H1 (cell line): ENCODE data around the gene ITPK1. TPM values are rescaled to one million over a fixed set of nuclear protein-coding genes. Genes with fewer than 3 reads are reported as not detected.

Source experiments
- CTCF ChIA-PET: fragments of 300-600 bp; sonication (Branson Sonifier 250); formaldehyde crosslinking; loops from one replicate; lab custom pipeline; 2021; ENCODE audit not compliant: partially characterized antibody; lab: Charles Lee
- POLR2A ChIA-PET: fragments of 300-600 bp; sonication (Branson Sonifier 250); formaldehyde crosslinking; loops from one replicate; lab custom pipeline; 2021; ENCODE audit warnings: inconsistent platforms; ENCODE audit not compliant: partially characterized antibody; lab: Charles Lee
- DNase-seq, 2 experiments: peaks; one replicate each; pipeline versions ENCODE4 v3.0.0 to v3.0.0-alpha.2; 2010 to 2022; ENCODE audit warnings: low spot score in 2 of 2, low read depth in 1 of 2, mixed read lengths in 1 of 2
- FAIRE-seq: peaks from 2 replicates; lab custom pipeline; 2011; peaks lifted over from hg19 to GRCh38; lab: Jason Lieb, UNC
- H2AFZ ChIP-seq: 2 replicates; pipeline ENCODE4 v1.8.1; 2012; ENCODE audit warnings: low read length, inconsistent platforms
- H2AK5ac ChIP-seq: 2 replicates; pipeline ENCODE4 v1.6.1; 2013; ENCODE audit warnings: low read depth, low read length
- H2BK120ac ChIP-seq: replicated peaks from 2 replicates; pipeline ENCODE3; 2013; ENCODE audit warnings: low read depth, low read length, inconsistent platforms
- H2BK12ac ChIP-seq: 2 replicates; pipeline ENCODE4 v1.6.1; 2013; ENCODE audit warnings: low read depth, low read length
- H2BK15ac ChIP-seq: 2 replicates; pipeline ENCODE4 v1.6.1; 2013; ENCODE audit warnings: low read length
- H2BK20ac ChIP-seq: 2 replicates; pipeline ENCODE4 v1.6.1; 2013; ENCODE audit warnings: low read length
- H2BK5ac ChIP-seq: 2 replicates; pipeline ENCODE4 v1.6.1; 2013; ENCODE audit warnings: low read depth, low read length
- H3K14ac ChIP-seq: 2 replicates; pipeline ENCODE4 v1.6.1; 2013; ENCODE audit warnings: inconsistent platforms; ENCODE audit not compliant: insufficient read length
- H3K18ac ChIP-seq: 2 replicates; pipeline ENCODE4 v1.6.1; 2013; ENCODE audit warnings: low read length; ENCODE audit errors: extremely low read depth
- H3K23ac ChIP-seq: 2 replicates; pipeline ENCODE4 v1.6.1; 2013; ENCODE audit warnings: inconsistent platforms; ENCODE audit not compliant: insufficient read length
- H3K23me2 ChIP-seq: 2 replicates; pipeline ENCODE4 v1.6.1; 2013; ENCODE audit warnings: low read depth, low read length
- H3K27ac ChIP-seq: 2 replicates; pipeline ENCODE4 v1.6.1; 2011; ENCODE audit warnings: low read depth, low read length, inconsistent platforms
- H3K27me3 ChIP-seq, 4 experiments: replicated peaks in 1 of 4; 1 replicate in 1 of 4; 2 replicates in 3 of 4; pipeline versions ENCODE4 v1.6.1 to v1.8.1; 2011 to 2013; ENCODE audit warnings: low read length in 3 of 4, mild to moderate bottlenecking in 3 of 4, inconsistent platforms in 2 of 4, mixed read lengths in 2 of 4, moderate library complexity in 1 of 4; ENCODE audit not compliant: control insufficient read depth in 3 of 4, insufficient read depth in 3 of 4; ENCODE audit errors: extremely low read depth in 1 of 4
- H3K36me3 ChIP-seq, 4 experiments: 2 replicates each; pipeline versions ENCODE4 v1.6.1 to v1.8.1; 2011 to 2013; ENCODE audit warnings: mild to moderate bottlenecking in 4 of 4, low read length in 3 of 4, moderate library complexity in 2 of 4, control low read depth in 1 of 4, inconsistent platforms in 1 of 4; ENCODE audit not compliant: insufficient read depth in 4 of 4, control insufficient read depth in 2 of 4
- H3K4ac ChIP-seq: replicated peaks from 2 replicates; pipeline ENCODE3; 2013; ENCODE audit warnings: low read length, low read depth, mixed read lengths, inconsistent platforms; ENCODE audit not compliant: insufficient read length
- H3K4me1 ChIP-seq, 4 experiments: replicated peaks in 1 of 4; 1 replicate in 1 of 4; 2 replicates in 3 of 4; pipeline versions ENCODE4 v1.6.1 to v1.8.1; 2011 to 2013; ENCODE audit warnings: low read length in 3 of 4, inconsistent platforms in 2 of 4, mixed read lengths in 1 of 4; ENCODE audit not compliant: insufficient read depth in 4 of 4, control insufficient read depth in 3 of 4
- H3K4me2 ChIP-seq, 2 experiments: 2 replicates each; pipeline versions ENCODE4 v1.6.1 to v1.8.1; 2011 to 2013; ENCODE audit warnings: low read depth in 2 of 2, low read length in 2 of 2, control low read depth in 1 of 2, inconsistent platforms in 1 of 2, mild to moderate bottlenecking in 1 of 2; ENCODE audit not compliant: insufficient read depth in 1 of 2
- H3K4me3 ChIP-seq, 4 experiments: fragments of 200-600, 300-600 bp in 1 of 4; sonication (generic), shearing (Covaris generic), sonication (Bioruptor Twin) in 1 of 4; 2 replicates each; pipeline versions ENCODE4 v1.5.1 to v1.8.1; 2011 to 2016; ENCODE audit warnings: low read length in 4 of 4, low read depth in 3 of 4, control low read depth in 2 of 4, inconsistent platforms in 2 of 4, mild to moderate bottlenecking in 2 of 4, mixed read lengths in 1 of 4, moderate library complexity in 1 of 4; ENCODE audit not compliant: insufficient read depth in 2 of 4; ENCODE audit errors: extremely low read depth in 1 of 4
- H3K56ac ChIP-seq: replicated peaks from 2 replicates; pipeline ENCODE3; 2013; ENCODE audit warnings: low read depth, mild to moderate bottlenecking, mixed read lengths, low read length, inconsistent platforms; ENCODE audit not compliant: insufficient read length
- H3K79me1 ChIP-seq: 2 replicates; pipeline ENCODE4 v1.6.1; 2013; ENCODE audit warnings: low read depth, low read length, control low read depth
- H3K79me2 ChIP-seq, 2 experiments: 2 replicates each; pipeline versions ENCODE4 v1.6.1 to v1.8.1; 2012 to 2013; ENCODE audit warnings: low read length in 2 of 2, mild to moderate bottlenecking in 2 of 2, inconsistent platforms in 1 of 2; ENCODE audit not compliant: insufficient read depth in 2 of 2, control insufficient read depth in 1 of 2
- H3K9ac ChIP-seq, 4 experiments: replicated peaks in 1 of 4; 1 replicate in 1 of 4; 2 replicates in 3 of 4; pipeline versions ENCODE4 v1.6.1 to v1.8.1; 2011 to 2013; ENCODE audit warnings: low read depth in 3 of 4, low read length in 3 of 4, control low read depth in 2 of 4, mild to moderate bottlenecking in 2 of 4, moderate library complexity in 2 of 4, inconsistent platforms in 1 of 4; ENCODE audit errors: extremely low read depth in 1 of 4
- H3K9me3 ChIP-seq, 2 experiments: 2 replicates each; pipeline versions ENCODE4 v1.6.1 to v1.8.1; 2012 to 2013; ENCODE audit warnings: mild to moderate bottlenecking in 2 of 2, moderate library complexity in 2 of 2, control low read depth in 1 of 2, inconsistent platforms in 1 of 2, low read depth in 1 of 2, low read length in 1 of 2, mixed read lengths in 1 of 2; ENCODE audit not compliant: insufficient read depth in 2 of 2
- H4K20me1 ChIP-seq, 2 experiments: replicated peaks in 1 of 2; 2 replicates each; pipeline versions ENCODE3 to v1.8.1; 2011 to 2013; ENCODE audit warnings: inconsistent platforms in 2 of 2, low read length in 2 of 2, mild to moderate bottlenecking in 1 of 2; ENCODE audit not compliant: insufficient read depth in 2 of 2, control insufficient read depth in 1 of 2
- H4K5ac ChIP-seq: 2 replicates; pipeline ENCODE4 v1.6.1; 2013; ENCODE audit warnings: low read length, low read depth, mixed read lengths, inconsistent platforms; ENCODE audit not compliant: insufficient read length
- H4K8ac ChIP-seq: 2 replicates; pipeline ENCODE4 v1.8.0; 2013; ENCODE audit warnings: mild to moderate bottlenecking, moderate library complexity, low read length, inconsistent platforms; ENCODE audit not compliant: insufficient read depth; ENCODE audit errors: extremely low read depth
- H4K91ac ChIP-seq: replicated peaks from 2 replicates; pipeline ENCODE3; 2013; ENCODE audit warnings: low read length, mixed read lengths, inconsistent platforms; ENCODE audit not compliant: insufficient read length
- BRCA1 ChIP-seq: IDR thresholded peaks from 2 replicates; pipeline ENCODE4 v1.6.1; 2012; ENCODE audit warnings: low read depth, low read length, improper control_type of control experiment
- CEBPB ChIP-seq: IDR thresholded peaks from 2 replicates; pipeline ENCODE4 v1.6.1; 2012; ENCODE audit warnings: low read depth, low read length
- CTBP2 ChIP-seq: IDR thresholded peaks from 2 replicates; pipeline ENCODE4 v1.7.0; 2011; ENCODE audit warnings: borderline replicate concordance, mild to moderate bottlenecking, moderate library complexity, mixed read lengths, low read length; ENCODE audit not compliant: insufficient read depth, insufficient read length
- EGR1 ChIP-seq: IDR thresholded peaks from 2 replicates; pipeline ENCODE4 v1.6.1; 2011; ENCODE audit warnings: low read depth, low read length, borderline replicate concordance
- FOSL1 ChIP-seq: IDR thresholded peaks from 2 replicates; pipeline ENCODE4 v1.6.1; 2011; ENCODE audit warnings: mild to moderate bottlenecking, low read depth, low read length, moderate library complexity; ENCODE audit not compliant: insufficient read depth
- KDM4A ChIP-seq: IDR thresholded peaks from one replicate; pipeline ENCODE4 v1.7.1; 2012; ENCODE audit warnings: low read depth, mild to moderate bottlenecking, moderate library complexity, low read length, inconsistent platforms; ENCODE audit not compliant: severe bottlenecking
- NANOG ChIP-seq: IDR thresholded peaks from 2 replicates; pipeline ENCODE4 v1.6.1; 2011; ENCODE audit warnings: low read length, low read depth, mild to moderate bottlenecking, inconsistent platforms; ENCODE audit not compliant: insufficient read depth, poor library complexity, severe bottlenecking
- TBP ChIP-seq: IDR thresholded peaks from 2 replicates; pipeline ENCODE4 v1.6.1; 2011; ENCODE audit warnings: low read depth, low read length, improper control_type of control experiment
- TEAD4 ChIP-seq: IDR thresholded peaks from 2 replicates; pipeline ENCODE4 v1.6.1; 2012; ENCODE audit warnings: low read depth, low read length, inconsistent platforms, mixed read lengths
- WGBS, 2 experiments: shearing (Covaris generic) in 1 of 2; methylation state at CpG; one replicate each; pipeline versions ENCODE4 v1.1.6 to v1.1.7; 2013 to 2015; ENCODE audit warnings: low lambda C conversion rate in 2 of 2, mixed read lengths in 2 of 2, inconsistent platforms in 1 of 2, low coverage in 1 of 2, missing lambda C conversion rate in 1 of 2; ENCODE audit not compliant: insufficient replicate concordance in 2 of 2, insufficient coverage in 1 of 2, insufficient read length in 1 of 2; ENCODE audit errors: extremely low coverage in 1 of 2, missing lambda C conversion rate in 1 of 2; 5-methylcytosine and 5-hydroxymethylcytosine counted together
- polyA plus RNA-seq, 7 experiments: library from polyadenylated mRNA; depleted of rRNA in 3 of 7; stranded (reverse) in 5 of 7; unstranded in 2 of 7; fragments of >200 nt in 5 of 7; fragments of 200-250 nt in 2 of 7; gene quantifications; 1 replicate in 5 of 7; 2 replicates in 1 of 7; 4 replicates in 1 of 7; pipeline versions ENCODE4 v1.2.1 to v1.2.3, GENCODE V29; 2011 to 2013; ENCODE audit warnings: missing spikeins in 2 of 7, mixed read lengths in 2 of 7
- total RNA-seq: library from RNA; stranded (reverse); fragmentation: NEBNext Ultra II Directional; extraction: Animal tissue kit (Norgen Biotek cat#: 25700); gene quantifications from 2 replicates; pipeline ENCODE4 v1.2.1, GENCODE V29; 2021
- TF ChIP-seq, protein P1 (sequence below), 3 experiments: IDR thresholded peaks; 1 replicate in 2 of 3; 2 replicates in 1 of 3; pipeline versions ENCODE4 v1.5.1 to v1.6.1; 2011; ENCODE audit warnings: low read length in 3 of 3, mild to moderate bottlenecking in 3 of 3, inconsistent platforms in 2 of 3, low read depth in 1 of 3, moderate library complexity in 1 of 3; ENCODE audit not compliant: insufficient read depth in 1 of 3; ENCODE audit errors: control extremely low read depth in 1 of 3

The ITPK1 gene
- total and polyA plus RNA-seq, 2 of the 8 experiments (the other 6 are each of a cell fraction or from before 2014, with no cell fraction given): 108 to 143 TPM

DNA sequence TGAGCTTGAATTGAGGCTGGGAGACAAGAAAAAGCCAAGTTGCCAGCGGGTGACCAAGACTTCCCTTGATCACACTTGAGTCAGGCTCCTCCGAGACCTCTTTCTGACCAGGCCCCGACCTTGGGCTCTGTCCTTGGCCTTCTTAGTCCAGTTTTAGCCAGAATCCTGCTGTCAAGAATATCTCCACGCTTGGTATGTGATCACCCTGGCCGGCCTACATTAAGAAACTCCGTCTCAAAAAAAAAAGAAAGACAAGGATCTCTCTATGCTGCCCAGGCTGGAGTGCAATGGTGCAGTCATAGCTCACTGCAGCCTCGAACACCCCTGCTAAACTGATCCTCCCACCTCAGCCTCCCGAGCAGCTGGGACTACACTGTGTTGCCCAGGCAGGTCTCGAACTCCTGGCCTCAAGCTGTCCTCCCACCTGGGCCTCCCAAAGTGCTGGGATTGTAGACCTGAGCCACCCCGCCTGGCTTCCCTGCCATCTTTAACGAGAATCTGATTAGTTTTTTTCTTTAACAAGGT, 1.0 kb upstream of the ITPK1 start:
- Histone ChIP-seq H4K20me1 (peaks cover 6 to 8% of the 10 kb centered on the region in 2 experiments), H2BK120ac (no peak overlapping the region), H4K8ac (no peak overlapping the region), H3K36me3 (no peaks in the 10 kb centered on the region), H4K91ac (no peak overlapping the region), H3K79me1 (peaks cover 2% of the 10 kb centered on the region; the same call in 1 of the 2 replicates), H3K23ac (no peak overlapping the region), H3K4me3 (peak overlapping the region; percentile 64 to 94 (median 80); a peak in 6 of 8 replicates), H3K4me1 (peaks cover 8 to 11% (median 9%) of the 10 kb centered on the region in 4 experiments), H2BK20ac (no peak overlapping the region), H4K5ac (no peak overlapping the region), H3K9ac (peak overlapping the region in 2 of 4 experiments; percentile 39 to 46; a peak in 2 of 7 replicates), H2AK5ac (no peak overlapping the region), H3K14ac (no peak overlapping the region), H3K27ac (no peak overlapping the region), H2BK15ac (0 out of 2 replicates have a peak overlapping the region, but pooled peaks have one; percentile 2), H3K4me2 (peak overlapping the region; percentile 76 to 81), H3K79me2 (peaks cover 4 to 29% of the 10 kb centered on the region in 2 experiments; a peak in 3 of 4 replicates), H2BK5ac (no peak overlapping the region), H3K27me3 (no peaks in the 10 kb centered on the region), H3K56ac (no peak overlapping the region), H2BK12ac (peak overlapping the region; percentile 29; the same call in 1 of the 2 replicates), H3K9me3 (no peaks in the 10 kb centered on the region), H3K23me2 (peaks cover 11% of the 10 kb centered on the region), H3K18ac (peak overlapping the region; percentile 71), H2AFZ (peak overlapping the region; percentile 24), H3K4ac (no peak overlapping the region)
- ChIA-PET POLR2A (interaction anchor here (1.1 to 2.2 kb wide), 3 partner anchors 10 to 17 kb away, joined by 3 to 7 read pairs (median 5); no protein-coding TSS in a partner anchor), CTCF (interaction anchor here (0.6 to 3.7 kb wide), 15 partner anchors 9 to 282 kb away, joined by 3 to 24 read pairs (median 4); no protein-coding TSS in a partner anchor)
- WGBS, 2 experiments: 87% methylated on average over 11 of the region's 11 CpGs; no CpG with 5 or more reads in 1 of the 2 experiments
- DNase-seq (no peak), FAIRE-seq (no peak)
- TF ChIP-seq BRCA1 (no peak), NANOG (no peak), TBP (no peak), FOSL1 (no peak), EGR1 (no peak), CEBPB (no peak), CTBP2 (no peak), KDM4A (no peak), TEAD4 (no peak)
- TF ChIP-seq, protein P1, sequence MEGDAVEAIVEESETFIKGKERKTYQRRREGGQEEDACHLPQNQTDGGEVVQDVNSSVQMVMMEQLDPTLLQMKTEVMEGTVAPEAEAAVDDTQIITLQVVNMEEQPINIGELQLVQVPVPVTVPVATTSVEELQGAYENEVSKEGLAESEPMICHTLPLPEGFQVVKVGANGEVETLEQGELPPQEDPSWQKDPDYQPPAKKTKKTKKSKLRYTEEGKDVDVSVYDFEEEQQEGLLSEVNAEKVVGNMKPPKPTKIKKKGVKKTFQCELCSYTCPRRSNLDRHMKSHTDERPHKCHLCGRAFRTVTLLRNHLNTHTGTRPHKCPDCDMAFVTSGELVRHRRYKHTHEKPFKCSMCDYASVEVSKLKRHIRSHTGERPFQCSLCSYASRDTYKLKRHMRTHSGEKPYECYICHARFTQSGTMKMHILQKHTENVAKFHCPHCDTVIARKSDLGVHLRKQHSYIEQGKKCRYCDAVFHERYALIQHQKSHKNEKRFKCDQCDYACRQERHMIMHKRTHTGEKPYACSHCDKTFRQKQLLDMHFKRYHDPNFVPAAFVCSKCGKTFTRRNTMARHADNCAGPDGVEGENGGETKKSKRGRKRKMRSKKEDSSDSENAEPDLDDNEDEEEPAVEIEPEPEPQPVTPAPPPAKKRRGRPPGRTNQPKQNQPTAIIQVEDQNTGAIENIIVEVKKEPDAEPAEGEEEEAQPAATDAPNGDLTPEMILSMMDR (IDR thresholded peaks at IDR 0.05; ENCODE audit: control extremely low read depth in 1 of 3, insufficient read depth in 1 of 3, low read depth in 1 of 3, low read length in 3 of 3): no peak
